NB4 (cell line): ENCODE measurements around the gene LRRTM2.
"Not testable (repeated sequence)": the region's sequence is repeated elsewhere in the genome, so short reads cannot be mapped to it uniquely, and the experiment has no call there.

Experiments used
- MYC ChIP-seq: IDR thresholded peaks from 2 replicates; pipeline ENCODE4 v1.6.1; 2011; ENCODE audit warnings: low read depth, low read length
- POLR2A ChIP-seq: IDR thresholded peaks from 2 replicates; pipeline ENCODE4 v1.6.1; 2011; ENCODE audit warnings: mild to moderate bottlenecking; ENCODE audit not compliant: insufficient read length; ENCODE audit errors: extremely low read depth
- TF ChIP-seq, protein P1 (sequence below): IDR thresholded peaks from one replicate; pipeline ENCODE4 v1.5.1; 2012; ENCODE audit warnings: low read depth, low read length
- TF ChIP-seq, protein P2 (sequence below): IDR thresholded peaks from 2 replicates; pipeline ENCODE4 v1.6.1; 2011; ENCODE audit warnings: low read depth, low read length

DNA sequence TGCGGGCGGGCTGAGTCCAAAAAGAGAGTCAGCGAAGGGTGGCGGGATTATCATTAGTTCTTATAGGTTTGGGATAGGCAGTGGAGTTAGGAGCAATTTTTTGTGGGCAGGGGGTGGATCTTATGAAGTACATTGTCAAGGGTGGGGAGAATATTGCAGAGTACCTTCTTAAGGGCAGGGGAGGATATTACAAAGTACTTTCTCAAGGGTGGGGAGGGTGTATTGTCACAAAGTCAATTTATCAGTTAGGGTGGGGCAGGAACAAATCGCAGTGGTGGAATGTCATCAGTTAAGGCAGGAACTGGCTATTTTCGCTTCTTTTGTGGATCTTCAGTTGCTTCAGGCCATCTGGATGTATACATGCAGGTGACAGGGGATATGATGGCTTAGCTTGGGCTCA is 40.3 kb downstream of the LRRTM2 start:
- not testable (repeated sequence) for TF ChIP-seq POLR2A, MYC
- TF ChIP-seq, protein P1, sequence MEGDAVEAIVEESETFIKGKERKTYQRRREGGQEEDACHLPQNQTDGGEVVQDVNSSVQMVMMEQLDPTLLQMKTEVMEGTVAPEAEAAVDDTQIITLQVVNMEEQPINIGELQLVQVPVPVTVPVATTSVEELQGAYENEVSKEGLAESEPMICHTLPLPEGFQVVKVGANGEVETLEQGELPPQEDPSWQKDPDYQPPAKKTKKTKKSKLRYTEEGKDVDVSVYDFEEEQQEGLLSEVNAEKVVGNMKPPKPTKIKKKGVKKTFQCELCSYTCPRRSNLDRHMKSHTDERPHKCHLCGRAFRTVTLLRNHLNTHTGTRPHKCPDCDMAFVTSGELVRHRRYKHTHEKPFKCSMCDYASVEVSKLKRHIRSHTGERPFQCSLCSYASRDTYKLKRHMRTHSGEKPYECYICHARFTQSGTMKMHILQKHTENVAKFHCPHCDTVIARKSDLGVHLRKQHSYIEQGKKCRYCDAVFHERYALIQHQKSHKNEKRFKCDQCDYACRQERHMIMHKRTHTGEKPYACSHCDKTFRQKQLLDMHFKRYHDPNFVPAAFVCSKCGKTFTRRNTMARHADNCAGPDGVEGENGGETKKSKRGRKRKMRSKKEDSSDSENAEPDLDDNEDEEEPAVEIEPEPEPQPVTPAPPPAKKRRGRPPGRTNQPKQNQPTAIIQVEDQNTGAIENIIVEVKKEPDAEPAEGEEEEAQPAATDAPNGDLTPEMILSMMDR: not testable (repeated sequence)
- TF ChIP-seq, protein P2, sequence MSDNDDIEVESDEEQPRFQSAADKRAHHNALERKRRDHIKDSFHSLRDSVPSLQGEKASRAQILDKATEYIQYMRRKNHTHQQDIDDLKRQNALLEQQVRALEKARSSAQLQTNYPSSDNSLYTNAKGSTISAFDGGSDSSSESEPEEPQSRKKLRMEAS: not testable (repeated sequence)
